Upper lobe of left lung (tissue), 6 donors: ENCODE measurements around the gene TNKS1BP1. TPM values are rescaled to one million over a fixed set of nuclear protein-coding genes. Genes with fewer than 3 reads are reported as not detected.

Source experiments
- ATAC-seq, 2 donors: fragments of 200-7000 bp; cut with Tn5 transposase; one replicate each; pipeline ENCODE4 v1.9.1; 2022; ENCODE audit warnings: mild to moderate bottlenecking in 2 of 2, moderate library complexity in 2 of 2; ENCODE audit not compliant: low FRiP score in 2 of 2
- DNase-seq, 2 donors: peaks; one replicate each; pipeline ENCODE4 v3.0.0-alpha.2; 2019 to 2020
- H3K27ac ChIP-seq, 4 donors: fragments of 200-600 bp; sonication (generic); one replicate each; pipeline ENCODE4 v1.5.1; 2016 to 2019
- H3K27me3 ChIP-seq, 4 donors: fragments of 200-600 bp; sonication (generic); one replicate each; pipeline ENCODE4 v1.5.1; 2017 to 2019
- H3K36me3 ChIP-seq, 4 donors: fragments of 200-600 bp; sonication (generic); one replicate each; pipeline ENCODE4 v1.5.1; 2016 to 2019
- H3K4me1 ChIP-seq, 4 donors: fragments of 200-600 bp; sonication (generic); one replicate each; pipeline ENCODE4 v1.5.1; 2018 to 2019
- H3K4me3 ChIP-seq, 4 donors: fragments of 200-600 bp; sonication (generic); one replicate each; pipeline ENCODE4 v1.5.1; 2017 to 2019; ENCODE audit warnings: mild to moderate bottlenecking in 2 of 4, moderate library complexity in 1 of 4
- H3K9me3 ChIP-seq, 4 donors: fragments of 200-600 bp; sonication (generic); one replicate each; pipeline ENCODE4 v1.5.1; 2018 to 2019
- EP300 ChIP-seq, 4 donors: sonication (generic); formaldehyde crosslinking; IDR thresholded peaks; one replicate each; pipeline ENCODE4 v1.5.1; 2017; ENCODE audit warnings: antibody characterized with exemption in 4 of 4, control low read depth in 2 of 4
- POLR2A ChIP-seq, 4 donors: fragments of 450-650 bp; IDR thresholded peaks; one replicate each; pipeline ENCODE4 v1.5.1; 2016 to 2017; ENCODE audit warnings: antibody characterized with exemption in 4 of 4, mild to moderate bottlenecking in 2 of 4
- POLR2AphosphoS5 ChIP-seq, 2 donors: sonication (generic); formaldehyde crosslinking; IDR thresholded peaks; one replicate each; pipeline ENCODE4 v1.5.1; 2017; ENCODE audit warnings: antibody characterized with exemption in 2 of 2
- WGBS, 2 donors: methylation state at CpG; one replicate each; pipeline ENCODE4 v1.1.5; 2017 to 2018; 5-methylcytosine and 5-hydroxymethylcytosine counted together
- total RNA-seq, 6 donors: library from RNA; depleted of rRNA in 4 of 6; stranded (reverse); fragments of >200 nt in 4 of 6; gene quantifications; one replicate each; pipeline versions ENCODE4 v1.1.0 to v1.2.1, GENCODE V29; 2016 to 2021
- TF ChIP-seq, protein P1 (sequence below), 6 experiments: fragments of 450-650 bp in 4 of 6; fragments of 200-600 bp in 2 of 6; sonication (generic) in 2 of 6; IDR thresholded peaks; one replicate each; pipeline ENCODE4 v1.5.1; 2016 to 2019; ENCODE audit warnings: antibody characterized with exemption in 6 of 6
- donor health status: DM: no; HTN: no; CAD: no; lungs with moderate emphysema.
- donor health status: DM: no; HTN: yes; CAD: no; lungs with severe emphysema.

Gene TNKS1BP1
- total RNA-seq, 6 donors from 2014 or later: 120 to 322 (median 184) TPM

- peak overlapping the region in 2 of 4 donors; percentile 18 for H3K4me3 ChIP-seq
- 8 to 11% methylated on average over 14 of the region's 14 CpGs for WGBS, 2 donors
- DNase-seq (peak in 1 of 2 donors; percentile 79), ATAC-seq (peak; percentile 79 to 91)
- TF ChIP-seq, protein P1, sequence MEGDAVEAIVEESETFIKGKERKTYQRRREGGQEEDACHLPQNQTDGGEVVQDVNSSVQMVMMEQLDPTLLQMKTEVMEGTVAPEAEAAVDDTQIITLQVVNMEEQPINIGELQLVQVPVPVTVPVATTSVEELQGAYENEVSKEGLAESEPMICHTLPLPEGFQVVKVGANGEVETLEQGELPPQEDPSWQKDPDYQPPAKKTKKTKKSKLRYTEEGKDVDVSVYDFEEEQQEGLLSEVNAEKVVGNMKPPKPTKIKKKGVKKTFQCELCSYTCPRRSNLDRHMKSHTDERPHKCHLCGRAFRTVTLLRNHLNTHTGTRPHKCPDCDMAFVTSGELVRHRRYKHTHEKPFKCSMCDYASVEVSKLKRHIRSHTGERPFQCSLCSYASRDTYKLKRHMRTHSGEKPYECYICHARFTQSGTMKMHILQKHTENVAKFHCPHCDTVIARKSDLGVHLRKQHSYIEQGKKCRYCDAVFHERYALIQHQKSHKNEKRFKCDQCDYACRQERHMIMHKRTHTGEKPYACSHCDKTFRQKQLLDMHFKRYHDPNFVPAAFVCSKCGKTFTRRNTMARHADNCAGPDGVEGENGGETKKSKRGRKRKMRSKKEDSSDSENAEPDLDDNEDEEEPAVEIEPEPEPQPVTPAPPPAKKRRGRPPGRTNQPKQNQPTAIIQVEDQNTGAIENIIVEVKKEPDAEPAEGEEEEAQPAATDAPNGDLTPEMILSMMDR (IDR thresholded peaks at IDR 0.05): peak; percentile 68 to 83 (median 74)
- TF ChIP-seq POLR2A (IDR thresholded peaks at IDR 0.05): no peak
- peak; percentile 62 to 73 for TF ChIP-seq POLR2AphosphoS5 (IDR thresholded peaks at IDR 0.05)
- peak in 1 of 4 donors; percentile 84 for TF ChIP-seq EP300 (IDR thresholded peaks at IDR 0.05)
- H3K4me1 ChIP-seq: peaks cover 24 to 36% (median 29%) of the 10 kb centered on the region in 4 donors
- no peaks in the 10 kb centered on the region for H3K27me3 ChIP-seq
- H3K36me3 ChIP-seq: no peaks in the 10 kb centered on the region
- H3K9me3 ChIP-seq: peaks cover 0 to 10% (median 2%) of the 10 kb centered on the region in 4 donors
- H3K27ac ChIP-seq: peak overlapping the region; percentile 78 to 88 (median 81)
These were observed 46.7 kb downstream of the TNKS1BP1 start for GRCh38 chr11:57277845-57278720.

DNA sequence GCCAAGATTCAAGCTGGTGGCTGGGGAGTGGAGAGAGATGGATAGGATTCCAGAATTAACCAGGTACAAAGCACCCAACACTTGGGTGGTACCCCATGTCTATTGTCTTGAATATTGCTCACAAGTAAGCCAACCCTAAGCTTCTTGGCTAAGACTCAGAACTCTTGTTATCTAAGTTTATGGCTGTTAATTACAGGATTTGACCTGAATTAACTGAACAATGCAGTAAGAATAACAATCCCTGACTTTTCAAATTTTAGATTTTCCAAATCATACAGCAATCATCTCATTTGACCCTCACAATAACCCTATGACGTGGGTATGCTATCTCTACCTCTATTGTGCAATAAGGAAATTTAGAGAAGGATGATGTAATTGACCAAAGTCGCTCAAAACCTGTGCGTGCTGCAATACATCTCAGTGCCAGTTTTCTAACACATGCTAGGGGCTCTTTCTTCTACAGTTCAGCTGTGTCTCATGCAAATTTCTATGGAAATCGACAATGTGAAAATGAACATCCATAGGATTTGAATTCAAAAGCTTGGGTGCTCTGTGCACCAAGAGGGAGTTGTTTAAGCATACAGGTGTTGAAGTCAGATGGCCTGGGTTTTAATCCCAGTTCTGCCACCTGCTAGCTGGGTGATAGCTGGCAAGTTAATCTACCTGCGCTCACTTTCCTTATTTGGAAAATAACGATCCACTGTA lies 47.6 kb downstream of the TNKS1BP1 start:
- Histone ChIP-seq H3K4me1 (peaks cover 24 to 36% (median 29%) of the 10 kb centered on the region in 4 donors), H3K27me3 (no peaks in the 10 kb centered on the region), H3K4me3 (peak overlapping the region in 1 of 4 donors; percentile 18), H3K27ac (peak overlapping the region; percentile 78 to 88 (median 81)), H3K9me3 (peaks cover 0 to 13% (median 3%) of the 10 kb centered on the region in 4 donors), H3K36me3 (no peaks in the 10 kb centered on the region)
- peak in 1 of 2 donors; percentile 48 for TF ChIP-seq POLR2AphosphoS5 (IDR thresholded peaks at IDR 0.05)
- TF ChIP-seq EP300 (IDR thresholded peaks at IDR 0.05): peak in 1 of 4 donors; percentile 50
- TF ChIP-seq POLR2A (IDR thresholded peaks at IDR 0.05): no peak
- TF ChIP-seq, protein P1 (IDR thresholded peaks at IDR 0.05): no peak
- WGBS, 2 donors: 39 to 53% methylated on average over 6 of the region's 6 CpGs
- peak in 1 of 2 donors; percentile 39 for ATAC-seq
- DNase-seq: no peak

DNA sequence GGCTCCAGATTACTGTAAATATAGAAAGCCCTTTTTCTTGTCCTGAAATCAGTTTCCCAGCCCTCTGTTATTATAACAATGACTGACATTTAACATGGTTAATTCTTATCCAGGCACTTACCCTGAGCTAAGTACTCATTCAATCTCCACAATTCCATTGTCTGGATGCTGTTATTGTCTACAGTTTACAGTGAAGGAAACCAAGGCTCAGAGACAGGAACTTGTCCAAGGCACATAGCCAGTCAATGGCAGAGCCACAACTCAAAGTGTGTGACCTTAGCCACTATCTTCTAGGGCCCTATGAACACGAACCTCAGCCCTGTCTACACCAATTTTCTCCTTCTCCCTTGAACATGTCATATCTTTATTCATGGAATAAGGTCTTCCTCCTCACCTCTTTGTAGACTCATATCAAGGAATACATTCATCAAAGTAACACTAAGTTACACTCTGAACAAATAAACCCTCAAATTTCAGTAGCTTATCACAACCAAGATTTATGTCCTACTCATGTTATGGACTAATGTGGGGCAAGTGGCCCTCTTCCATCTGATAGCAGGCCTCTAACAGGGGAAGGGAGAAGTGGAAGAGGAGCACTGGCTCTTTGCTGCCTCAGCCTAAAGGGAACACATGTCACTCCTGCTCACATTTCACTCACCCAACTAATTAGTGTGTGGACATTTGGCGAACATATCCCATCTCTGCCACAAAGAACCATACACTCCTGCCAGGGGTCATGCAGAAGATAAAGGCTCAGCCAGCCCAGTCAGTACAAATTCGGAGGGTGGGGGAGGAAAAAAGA lies 48.4 kb downstream of the TNKS1BP1 start:
- Histone ChIP-seq H3K4me3 (no peak overlapping the region), H3K27me3 (no peaks in the 10 kb centered on the region), H3K27ac (peak overlapping the region; percentile 4 to 81 (median 52)), H3K9me3 (peaks cover 0 to 13% (median 3%) of the 10 kb centered on the region in 4 donors), H3K4me1 (peaks cover 24 to 36% (median 29%) of the 10 kb centered on the region in 4 donors), H3K36me3 (no peaks in the 10 kb centered on the region)
- WGBS, 2 donors: 62 to 69% methylated on average over 3 of the region's 3 CpGs
- ATAC-seq (no peak), DNase-seq (no peak)
- TF ChIP-seq EP300 (IDR thresholded peaks at IDR 0.05) (no peak), POLR2A (IDR thresholded peaks at IDR 0.05) (no peak), POLR2AphosphoS5 (IDR thresholded peaks at IDR 0.05) (no peak)
- TF ChIP-seq, protein P1 (IDR thresholded peaks at IDR 0.05): no peak

GRCh38 chr11:57275582-57275981 lies 49.2 kb downstream of the TNKS1BP1 start:
- Histone ChIP-seq H3K27ac (peak overlapping the region in 2 of 4 donors; percentile 54 to 81), H3K4me1 (peaks cover 24 to 36% (median 29%) of the 10 kb centered on the region in 4 donors), H3K4me3 (no peak overlapping the region), H3K27me3 (no peaks in the 10 kb centered on the region), H3K36me3 (no peaks in the 10 kb centered on the region), H3K9me3 (peaks cover 0 to 13% (median 3%) of the 10 kb centered on the region in 4 donors)
- no peak for TF ChIP-seq POLR2AphosphoS5 (IDR thresholded peaks at IDR 0.05)
- TF ChIP-seq POLR2A (IDR thresholded peaks at IDR 0.05): no peak
- TF ChIP-seq EP300 (IDR thresholded peaks at IDR 0.05): no peak
- TF ChIP-seq, protein P1 (IDR thresholded peaks at IDR 0.05): no peak
- DNase-seq (no peak), ATAC-seq (no peak)
- WGBS, 2 donors: 49 to 50% methylated on average over 3 of the region's 3 CpGs
